GM23248 (cell line): ENCODE results near the gene YWHAQ. TPM values are rescaled to one million over a fixed set of nuclear protein-coding genes. Genes with fewer than 3 reads are reported as not detected.

Experiments
- DNase-seq: peaks from one replicate; pipeline ENCODE4 v3.0.0-alpha.2; 2015
- H2AFZ ChIP-seq: fragments of 200-600 bp; sonication (generic); 2 replicates; pipeline ENCODE4 v1.6.1; 2016; ENCODE audit warnings: antibody characterized with exemption
- H3F3A ChIP-seq: fragments of 200-600 bp; sonication (generic); 2 replicates; pipeline ENCODE4 v1.6.1; 2016; ENCODE audit warnings: mild to moderate bottlenecking, antibody characterized with exemption, mixed run types; ENCODE audit not compliant: insufficient read depth
- H3K27ac ChIP-seq: fragments of 200-600 bp; sonication (generic); 2 replicates; pipeline ENCODE4 v1.5.1; 2016; ENCODE audit warnings: mild to moderate bottlenecking
- H3K27me3 ChIP-seq: fragments of 200-600 bp; sonication (generic); replicated peaks from 2 replicates; pipeline ENCODE4 v1.6.1; 2016; ENCODE audit warnings: mild to moderate bottlenecking; ENCODE audit not compliant: insufficient read depth
- H3K36me3 ChIP-seq: fragments of 200-600 bp; sonication (generic); 2 replicates; pipeline ENCODE4 v1.6.1; 2016; ENCODE audit warnings: low read depth, mild to moderate bottlenecking
- H3K4me1 ChIP-seq: fragments of 200-600 bp; sonication (generic); 2 replicates; pipeline ENCODE4 v1.6.1; 2016; ENCODE audit warnings: mild to moderate bottlenecking; ENCODE audit not compliant: insufficient read depth
- H3K4me2 ChIP-seq: fragments of 200-600 bp; sonication (generic); one replicate; pipeline ENCODE4 v1.6.1; 2016; ENCODE audit warnings: mild to moderate bottlenecking; ENCODE audit not compliant: unreplicated experiment
- H3K4me3 ChIP-seq: fragments of 200-600 bp; sonication (generic); 2 replicates; pipeline ENCODE4 v1.5.1; 2016; ENCODE audit warnings: mild to moderate bottlenecking
- H3K79me2 ChIP-seq: fragments of 200-600 bp; sonication (generic); 2 replicates; pipeline ENCODE4 v1.6.1; 2016; ENCODE audit warnings: mild to moderate bottlenecking; ENCODE audit not compliant: insufficient read depth
- H3K9ac ChIP-seq: fragments of 200-600 bp; sonication (generic); 2 replicates; pipeline ENCODE4 v1.6.1; 2016; ENCODE audit warnings: mild to moderate bottlenecking
- H3K9me2 ChIP-seq: fragments of 200-600 bp; sonication (generic); 2 replicates; pipeline ENCODE4 v1.6.1; 2016; ENCODE audit warnings: mixed run types, mild to moderate bottlenecking, moderate library complexity; ENCODE audit not compliant: insufficient read depth
- H3K9me3 ChIP-seq: fragments of 200-600 bp; sonication (generic); one replicate; pipeline ENCODE4 v1.6.1; 2017; ENCODE audit warnings: low read depth
- H4K20me1 ChIP-seq: fragments of 200-600 bp; sonication (generic); 2 replicates; pipeline ENCODE4 v1.6.0; 2016; ENCODE audit not compliant: insufficient read depth
- EZH2 ChIP-seq: fragments of 200-600 bp; sonication (generic); IDR thresholded peaks from 2 replicates; pipeline ENCODE4 v1.6.1; 2018; ENCODE audit warnings: antibody characterized with exemption, mild to moderate bottlenecking; ENCODE audit not compliant: insufficient read depth, poor library complexity, severe bottlenecking
- EZH2phosphoT487 ChIP-seq: fragments of 200-600 bp; sonication (generic); IDR thresholded peaks from 2 replicates; pipeline ENCODE4 v1.6.1; 2018; ENCODE audit warnings: antibody characterized with exemption, moderate library complexity, mild to moderate bottlenecking, low read depth; ENCODE audit not compliant: insufficient read depth
- WGBS, 2 experiments: methylation state at CpG; one replicate each; pipeline ENCODE4 v1.1.6; 2015 to 2017; ENCODE audit warnings: low lambda C conversion rate in 2 of 2, low coverage in 1 of 2; ENCODE audit errors: missing lambda C conversion rate in 2 of 2; 5-methylcytosine and 5-hydroxymethylcytosine counted together
- in situ Hi-C: fragments of 300-500 bp; cut with MboI; formaldehyde crosslinking; loops from 2 replicates; pipeline ENCODE4 v1.15.0; 2020
- polyA plus RNA-seq: library from polyadenylated mRNA; unstranded; fragments of >200 nt; fragmentation: Nextera tagmentation; extraction: Ambion mirVana; gene quantifications from 2 replicates; pipeline ENCODE4 v1.2.1, GENCODE V29; 2016
- total RNA-seq: library from RNA; depleted of rRNA; stranded (reverse); fragments of >200 nt; shearing (Covaris generic); gene quantifications from 2 replicates; pipeline ENCODE4 v1.2.3, GENCODE V29; 2014

YWHAQ gene
- total and polyA plus RNA-seq, 2 experiments from 2014 or later = 400 to 694 TPM

DNA sequence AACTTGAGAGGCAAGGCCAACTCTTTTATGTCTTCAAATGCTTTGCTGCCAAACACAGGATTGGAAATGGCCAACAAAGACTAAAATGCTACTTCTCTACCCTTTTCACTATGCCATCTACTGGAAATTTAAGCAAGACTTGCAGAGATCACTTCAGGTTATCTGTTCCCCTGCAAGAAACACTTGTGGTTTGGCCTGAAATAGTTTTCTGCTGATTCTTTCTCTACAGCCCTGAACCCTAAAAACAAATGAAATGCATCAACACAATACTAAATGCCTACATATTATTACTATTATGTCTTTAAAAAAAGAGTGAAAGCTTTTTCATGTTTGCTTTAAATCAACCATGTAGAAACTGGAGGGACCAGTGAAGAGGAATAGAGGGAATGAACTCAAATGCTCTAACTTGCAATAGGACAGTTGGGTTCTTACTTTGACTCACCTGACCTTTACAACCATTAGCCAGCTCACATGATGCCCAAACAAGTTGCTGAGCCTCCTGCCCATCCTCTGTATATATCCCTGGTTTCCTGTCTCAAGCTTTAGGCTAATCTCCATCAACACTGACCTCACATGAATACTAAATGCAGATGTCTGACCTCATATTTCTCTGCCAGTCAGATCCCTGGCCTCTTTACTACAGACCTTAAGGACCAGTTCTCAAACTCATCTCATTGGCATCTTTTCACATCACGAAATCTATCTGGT lies 57.6 kb downstream of the YWHAQ start:
- Histone ChIP-seq H3F3A (peaks cover 40% of the 10 kb centered on the region), H3K9me2 (no peaks in the 10 kb centered on the region), H4K20me1 (no peaks in the 10 kb centered on the region), H2AFZ (no peak overlapping the region), H3K27me3 (no peaks in the 10 kb centered on the region), H3K9me3 (no peaks in the 10 kb centered on the region), H3K9ac (no peak overlapping the region), H3K79me2 (no peaks in the 10 kb centered on the region), H3K36me3 (no peaks in the 10 kb centered on the region), H3K4me3 (no peak overlapping the region), H3K4me1 (peaks cover 22% of the 10 kb centered on the region), H3K27ac (peak overlapping the region; percentile 25), H3K4me2 (no peak overlapping the region)
- peak; percentile 41 for DNase-seq
- WGBS, 2 experiments = 88 to 95% methylated on average over 1 of the region's 1 CpG
- in situ Hi-C loops = no loop called here
- TF ChIP-seq EZH2 (no peak), EZH2phosphoT487 (no peak)

DNA sequence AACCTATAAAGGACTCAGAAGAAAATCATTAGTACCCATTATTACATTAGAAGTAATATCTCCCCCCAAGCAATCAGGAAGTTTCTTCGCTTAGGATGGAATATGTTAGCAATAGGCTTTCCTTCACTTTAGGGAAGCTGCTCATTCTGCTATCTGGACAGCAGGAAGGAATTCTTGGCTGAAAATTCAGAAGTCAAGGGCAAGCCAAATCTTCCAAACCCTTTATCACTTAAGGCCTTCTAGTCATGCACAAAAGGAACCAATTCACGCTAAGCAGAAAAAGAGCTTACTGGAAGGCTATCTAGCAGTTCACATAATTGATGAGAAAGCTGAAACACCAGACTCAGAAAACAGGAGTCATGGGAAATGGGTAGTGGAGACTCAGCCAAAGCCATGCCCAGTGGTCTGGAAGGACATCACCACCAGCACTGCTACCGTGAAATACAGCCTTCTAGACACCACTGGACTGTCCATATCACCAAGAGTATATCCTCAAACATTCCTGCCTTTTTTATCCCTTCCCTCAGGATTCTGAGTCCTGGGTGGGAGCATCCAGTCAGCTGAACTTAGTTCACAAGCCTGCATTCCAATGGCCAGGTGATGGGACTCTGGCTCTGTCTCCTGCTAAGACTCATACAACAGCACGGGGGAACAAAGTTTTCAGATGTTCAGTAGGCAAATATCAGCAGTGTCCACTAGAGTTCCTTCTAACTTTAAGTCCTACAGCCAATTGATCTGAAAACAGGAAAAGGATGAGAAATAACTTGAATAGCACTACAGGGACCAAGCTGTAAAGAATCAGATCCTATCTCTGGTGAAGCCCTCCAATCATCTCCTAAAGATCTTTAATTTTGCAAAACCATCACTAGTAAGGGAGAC lies 60.4 kb downstream of the YWHAQ start:
- no peaks in the 10 kb centered on the region for H3K9me3 ChIP-seq
- no peak for DNase-seq
- H3K9ac ChIP-seq = no peak overlapping the region
- H3K27ac ChIP-seq = no peak overlapping the region
- H3K27me3 ChIP-seq = no peaks in the 10 kb centered on the region
- peaks cover 43% of the 10 kb centered on the region for H3F3A ChIP-seq
- H3K36me3 ChIP-seq = no peaks in the 10 kb centered on the region
- peaks cover 29% of the 10 kb centered on the region for H3K4me1 ChIP-seq
- H2AFZ ChIP-seq = no peak overlapping the region
- H3K9me2 ChIP-seq = no peaks in the 10 kb centered on the region
- no peak for TF ChIP-seq EZH2
- no peak for TF ChIP-seq EZH2phosphoT487
- 78 to 79% methylated on average over 4 of the region's 4 CpGs for WGBS, 2 experiments
- no peaks in the 10 kb centered on the region for H3K79me2 ChIP-seq
- H4K20me1 ChIP-seq = no peaks in the 10 kb centered on the region
- no peak overlapping the region for H3K4me2 ChIP-seq
- no peak overlapping the region for H3K4me3 ChIP-seq
- in situ Hi-C loops = no loop called here

DNA sequence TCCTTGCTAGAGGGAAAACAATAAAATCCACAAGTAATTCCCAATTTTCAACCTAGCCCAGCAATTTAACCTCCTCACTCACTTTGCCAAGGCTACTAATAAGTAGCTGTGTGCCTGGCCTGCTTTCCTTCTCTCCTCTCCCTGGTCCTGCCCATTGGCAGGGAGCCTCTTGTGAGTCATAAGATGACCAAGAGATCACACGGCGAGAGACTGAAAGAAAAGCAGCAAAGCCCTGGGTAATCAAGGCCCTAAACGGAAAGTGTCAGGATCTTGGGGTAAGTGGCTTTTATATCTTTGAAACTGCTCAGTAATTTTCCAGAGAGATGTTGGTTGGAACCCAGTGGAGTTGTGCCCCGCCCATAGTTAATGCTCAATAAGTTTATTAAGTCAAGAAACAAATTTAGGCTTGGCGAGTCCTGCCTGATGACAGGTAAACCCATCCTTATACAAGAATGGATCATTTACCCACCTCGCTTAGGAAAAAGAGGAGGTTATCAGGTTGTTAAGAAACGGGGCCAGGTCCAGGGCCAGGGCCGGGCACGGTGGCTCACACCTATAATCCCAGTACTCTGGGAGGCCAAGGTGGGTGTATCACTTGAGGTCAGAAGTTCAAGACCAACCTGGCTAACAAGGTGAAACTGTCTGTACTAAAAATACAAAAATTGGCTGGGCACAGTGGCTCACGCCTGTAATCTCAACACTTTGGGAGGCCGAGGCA lies 65.2 kb downstream of the YWHAQ start:
- H3K4me2 ChIP-seq = peak overlapping the region; percentile 61
- TF ChIP-seq EZH2phosphoT487 (no peak), EZH2 (no peak)
- H3K36me3 ChIP-seq = no peaks in the 10 kb centered on the region
- DNase-seq = peak; percentile 98
- peaks cover 13% of the 10 kb centered on the region for H3K4me1 ChIP-seq
- 35 to 41% methylated on average over 11 of the region's 11 CpGs for WGBS, 2 experiments
- H3F3A ChIP-seq = peaks cover 18% of the 10 kb centered on the region
- no peaks in the 10 kb centered on the region for H3K27me3 ChIP-seq
- peak overlapping the region; percentile 45; the same call in 1 of the 2 replicates for H3K4me3 ChIP-seq
- no peaks in the 10 kb centered on the region for H3K9me3 ChIP-seq
- H3K9me2 ChIP-seq = no peaks in the 10 kb centered on the region
- peak overlapping the region; percentile 91 for H3K27ac ChIP-seq
- peak overlapping the region; percentile 79 for H3K9ac ChIP-seq
- in situ Hi-C loops = no loop called here
- H4K20me1 ChIP-seq = no peaks in the 10 kb centered on the region
- no peaks in the 10 kb centered on the region for H3K79me2 ChIP-seq
- H2AFZ ChIP-seq = peak overlapping the region; percentile 60

DNA sequence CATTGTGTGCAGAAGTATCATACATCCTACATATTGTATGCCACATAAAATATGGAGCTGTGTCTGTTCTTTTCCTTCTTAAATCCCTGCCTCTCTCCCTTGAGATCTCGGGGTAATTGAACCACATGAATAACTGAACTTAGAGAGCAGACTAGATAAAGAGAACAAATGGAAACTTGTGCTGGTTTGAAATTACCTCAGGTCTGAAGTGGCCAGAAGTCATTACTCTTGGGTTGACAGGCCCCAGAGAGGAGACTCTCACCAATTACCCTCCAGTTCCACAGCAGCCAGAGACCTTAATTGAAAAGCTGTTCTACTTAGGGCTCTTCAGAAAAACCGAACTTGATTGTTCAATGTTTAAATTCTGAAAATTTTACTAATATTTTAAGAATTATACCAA lies 70.2 kb downstream of the YWHAQ start:
- TF ChIP-seq EZH2phosphoT487 (no peak), EZH2 (no peak)
- Histone ChIP-seq H3K9me3 (no peaks in the 10 kb centered on the region), H2AFZ (no peak overlapping the region), H4K20me1 (no peaks in the 10 kb centered on the region), H3K4me2 (no peak overlapping the region), H3K4me3 (no peak overlapping the region), H3K9me2 (no peaks in the 10 kb centered on the region), H3K36me3 (no peaks in the 10 kb centered on the region), H3K27me3 (no peaks in the 10 kb centered on the region), H3K27ac (no peak overlapping the region), H3K4me1 (peaks cover 34% of the 10 kb centered on the region), H3F3A (peaks cover 34% of the 10 kb centered on the region), H3K79me2 (peaks cover 21% of the 10 kb centered on the region), H3K9ac (no peak overlapping the region)
- no peak for DNase-seq
- in situ Hi-C loops = no loop called here
- 51 to 52% methylated on average over 2 of the region's 2 CpGs for WGBS, 2 experiments
